22Rv1 (cell line): ENCODE data around the gene VAX1.

ENCODE experiments used
- CTCF ChIP-seq: fragments of 450-650 bp; IDR thresholded peaks from 2 replicates; pipeline ENCODE4 v1.5.1; 2017; ENCODE audit warnings: mild to moderate bottlenecking
- ZFX ChIP-seq: fragments of 450-650 bp; IDR thresholded peaks from 2 replicates; pipeline ENCODE4 v1.6.1; 2017; ENCODE audit warnings: antibody characterized with exemption, borderline replicate concordance

- TF ChIP-seq CTCF (no peak), ZFX (no peak)
Measured at GRCh38 chr10:117166418-117167345, 28.6 kb upstream of the VAX1 start.
